T-cell (primary cell): ENCODE results near the gene MIDN. TPM values are rescaled to one million over a fixed set of nuclear protein-coding genes. Genes with fewer than 3 reads are reported as not detected.

Experiments used
- ATAC-seq, 4 experiments: fragments of 200-7000 bp in 3 of 4; fragments of 150-1000 bp in 1 of 4; cut with Tn5 transposase; replicated peaks in 1 of 4; 1 replicate in 3 of 4; 2 replicates in 1 of 4; pipeline ENCODE4 v1.10.0; 2021; ENCODE audit warnings: moderate library complexity in 3 of 4, mild to moderate bottlenecking in 2 of 4, moderate number of reproducible peaks in 1 of 4
- CTCF ChIA-PET, 2 donors: fragments of 300-600 bp; sonication (Branson Sonifier 250); formaldehyde crosslinking; loops; one replicate each; lab custom pipeline; 2022; ENCODE audit warnings: antibody characterized with exemption in 2 of 2; lab: Charles Lee
- POLR2A ChIA-PET, 2 donors: fragments of 300-600 bp; sonication (Branson Sonifier 250); formaldehyde crosslinking; loops; one replicate each; lab custom pipeline; 2022; ENCODE audit warnings: antibody characterized with exemption in 2 of 2; lab: Charles Lee
- DNase-seq, 35 experiments: peaks; one replicate each; pipeline versions ENCODE4 v3.0.0 to v3.0.0-alpha.2; 2013 to 2023
- H3K27ac ChIP-seq: one replicate; pipeline ENCODE4 v1.5.1; 2013; ENCODE audit warnings: low read length
- H3K27me3 ChIP-seq, 2 experiments: replicated peaks in 1 of 2; 1 replicate in 1 of 2; 2 replicates in 1 of 2; pipeline versions ENCODE4 v1.6.1 to v1.7.0; 2013; ENCODE audit warnings: low read length in 1 of 2, mixed read lengths in 1 of 2; ENCODE audit not compliant: control insufficient read depth in 2 of 2, insufficient read depth in 2 of 2; ENCODE audit errors: extremely low read depth in 1 of 2
- H3K36me3 ChIP-seq, 2 donors: 1 replicate in 1 of 2; 2 replicates in 1 of 2; pipeline versions ENCODE4 v1.6.1 to v1.7.0; 2013; ENCODE audit warnings: low read length in 1 of 2; ENCODE audit not compliant: control insufficient read depth in 2 of 2, insufficient read depth in 1 of 2; ENCODE audit errors: extremely low read depth in 1 of 2
- H3K4me1 ChIP-seq, 2 experiments: 1 replicate in 1 of 2; 2 replicates in 1 of 2; pipeline versions ENCODE4 v1.6.1 to v1.7.0; 2013; ENCODE audit warnings: low read length in 2 of 2, mixed read lengths in 1 of 2; ENCODE audit not compliant: insufficient read depth in 2 of 2, control insufficient read depth in 1 of 2; ENCODE audit errors: extremely low read depth in 1 of 2
- H3K4me3 ChIP-seq, 2 donors: 1 replicate in 1 of 2; 2 replicates in 1 of 2; pipeline versions ENCODE4 v1.5.1 to v1.7.0; 2013; ENCODE audit warnings: mild to moderate bottlenecking in 2 of 2, low read length in 1 of 2, moderate library complexity in 1 of 2; ENCODE audit not compliant: control insufficient read depth in 1 of 2; ENCODE audit errors: extremely low read depth in 1 of 2
- H3K9me3 ChIP-seq: 2 replicates; pipeline ENCODE4 v1.7.0; 2013
- H3K27ac Mint-ChIP-seq, 2 donors: one replicate each; pipeline ENCODE4 v1.8.0; 2020 to 2021; ENCODE audit warnings: mild to moderate bottlenecking in 2 of 2, mixed read lengths in 2 of 2
- H3K27me3 Mint-ChIP-seq, 2 donors: one replicate each; pipeline ENCODE4 v1.8.0; 2021 to 2022; ENCODE audit warnings: mixed read lengths in 2 of 2
- H3K36me3 Mint-ChIP-seq: one replicate; pipeline ENCODE4 v1.8.0; 2021; ENCODE audit warnings: mixed read lengths
- H3K4me1 Mint-ChIP-seq, 3 donors: one replicate each; pipeline ENCODE4 v1.8.0; 2020 to 2022; ENCODE audit warnings: mixed read lengths in 3 of 3, mild to moderate bottlenecking in 1 of 3
- H3K4me3 Mint-ChIP-seq, 3 donors: one replicate each; pipeline ENCODE4 v1.8.0; 2020 to 2022; ENCODE audit warnings: mild to moderate bottlenecking in 3 of 3, mixed read lengths in 3 of 3, moderate library complexity in 3 of 3
- H3K9me3 Mint-ChIP-seq, 3 donors: one replicate each; pipeline ENCODE4 v1.8.0; 2020 to 2022; ENCODE audit warnings: mixed read lengths in 3 of 3
- WGBS: methylation state at CpG from one replicate; pipeline ENCODE4 v1.1.5; 2013; ENCODE audit warnings: missing lambda C conversion rate; ENCODE audit not compliant: insufficient coverage; 5-methylcytosine and 5-hydroxymethylcytosine counted together
- total RNA-seq, 35 experiments: library from RNA in 6 of 35; stranded (reverse) in 6 of 35; fragments of 120-200 nt in 1 of 35; gene quantifications; one replicate each; pipeline versions ENCODE4 v1.2.1 to v1.2.4 and lab custom pipeline; 2013 to 2026

The MIDN gene
- total RNA-seq, 5 donors from 2014 or later (not counting 1 experiment from before 2014, with no cell fraction given) = 54.0 to 161 (median 66.9) TPM

GRCh38 chr19:1224047-1224825 is 24.1 kb upstream of the MIDN start:
- Histone ChIP-seq H3K36me3 (peaks cover 34 to 51% of the 10 kb centered on the region in 2 donors), H3K9me3 (no peaks in the 10 kb centered on the region), H3K4me3 (no peak overlapping the region), H3K27me3 (no peaks in the 10 kb centered on the region), H3K27ac (no peak overlapping the region), H3K4me1 (no peaks in the 10 kb centered on the region)
- DNase-seq (no peak), ATAC-seq (no peak)
- 96% methylated on average over 16 of the region's 16 CpGs for WGBS
- Mint-ChIP-seq H3K9me3 (no peaks in the 10 kb centered on the region), H3K27ac (no peak overlapping the region), H3K36me3 (no peaks in the 10 kb centered on the region), H3K4me1 (no peaks in the 10 kb centered on the region), H3K4me3 (no peak overlapping the region), H3K27me3 (no peaks in the 10 kb centered on the region)
- POLR2A ChIA-PET = no interaction called here
- CTCF ChIA-PET = no interaction called here

- H3K36me3 ChIP-seq = peaks cover 34 to 51% of the 10 kb centered on the region in 2 donors
- 90% methylated on average over 3 of the region's 16 CpGs for WGBS
- no peaks in the 10 kb centered on the region for H3K27me3 ChIP-seq
- no peaks in the 10 kb centered on the region for H3K36me3 Mint-ChIP-seq
- no peaks in the 10 kb centered on the region for H3K27me3 Mint-ChIP-seq
- POLR2A ChIA-PET = no interaction called here
- H3K27ac Mint-ChIP-seq = no peak overlapping the region
- no peak overlapping the region for H3K4me3 ChIP-seq
- H3K9me3 Mint-ChIP-seq = no peaks in the 10 kb centered on the region
- CTCF ChIA-PET = no interaction called here
- H3K4me3 Mint-ChIP-seq = no peak overlapping the region
- no peaks in the 10 kb centered on the region for H3K4me1 Mint-ChIP-seq
- no peaks in the 10 kb centered on the region for H3K4me1 ChIP-seq
- no peaks in the 10 kb centered on the region for H3K9me3 ChIP-seq
- no peak for DNase-seq
- no peak overlapping the region for H3K27ac ChIP-seq
- ATAC-seq = no peak
Measured at GRCh38 chr19:1224847-1225246, 23.5 kb upstream of the MIDN start.

- Histone ChIP-seq H3K9me3 (no peaks in the 10 kb centered on the region), H3K27ac (no peak overlapping the region), H3K36me3 (peaks cover 31 to 44% of the 10 kb centered on the region in 2 donors), H3K27me3 (no peaks in the 10 kb centered on the region), H3K4me1 (no peaks in the 10 kb centered on the region), H3K4me3 (no peak overlapping the region)
- Mint-ChIP-seq H3K36me3 (no peaks in the 10 kb centered on the region), H3K4me3 (no peak overlapping the region), H3K27me3 (no peaks in the 10 kb centered on the region), H3K9me3 (no peaks in the 10 kb centered on the region), H3K27ac (no peak overlapping the region), H3K4me1 (no peaks in the 10 kb centered on the region)
- DNase-seq = no peak
- ChIA-PET CTCF (no interaction called here), POLR2A (interaction anchor here in 1 of 2 donors (0.5 kb wide), 1 partner anchor 48 kb away, joined by 10 read pairs; no protein-coding TSS in a partner anchor)
- WGBS = 90% methylated on average over 24 of the region's 29 CpGs
- ATAC-seq = no peak
Measured at GRCh38 chr19:1225440-1226226, 22.8 kb upstream of the MIDN start.

DNA sequence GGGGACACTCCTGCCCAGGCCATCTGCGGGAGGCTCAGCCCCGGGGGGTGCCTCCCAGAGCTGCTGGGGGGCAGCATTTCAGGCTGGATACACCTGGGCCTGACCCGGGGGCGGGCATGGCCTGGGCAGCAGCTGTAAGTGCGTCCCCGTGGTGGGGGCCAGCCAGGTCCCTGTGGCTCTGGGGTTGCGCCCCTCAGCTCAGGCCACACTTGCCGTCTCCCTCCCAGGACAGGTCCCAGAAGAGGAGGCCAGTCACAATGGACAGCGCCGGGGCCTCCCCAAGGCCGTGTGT is 22.2 kb upstream of the MIDN start:
- CTCF ChIA-PET = no interaction called here
- POLR2A ChIA-PET = no interaction called here
- Histone ChIP-seq H3K27ac (no peak overlapping the region), H3K27me3 (no peaks in the 10 kb centered on the region), H3K9me3 (no peaks in the 10 kb centered on the region), H3K4me1 (no peaks in the 10 kb centered on the region), H3K36me3 (peaks cover 26 to 39% of the 10 kb centered on the region in 2 donors), H3K4me3 (no peak overlapping the region)
- Mint-ChIP-seq H3K9me3 (no peaks in the 10 kb centered on the region), H3K4me1 (no peaks in the 10 kb centered on the region), H3K4me3 (no peak overlapping the region), H3K36me3 (no peaks in the 10 kb centered on the region), H3K27me3 (no peaks in the 10 kb centered on the region), H3K27ac (no peak overlapping the region)
- DNase-seq (no peak), ATAC-seq (no peak)
- 96% methylated on average over 9 of the region's 11 CpGs for WGBS

GRCh38 chr19:1226522-1227303 is 21.7 kb upstream of the MIDN start:
- ChIA-PET POLR2A (no interaction called here), CTCF (no interaction called here)
- H3K36me3 Mint-ChIP-seq = no peaks in the 10 kb centered on the region

More at GRCh38 chr19:1226522-1227303, 21.7 kb upstream of the MIDN start:
- Histone ChIP-seq H3K27ac (no peak overlapping the region), H3K4me1 (no peaks in the 10 kb centered on the region), H3K27me3 (no peaks in the 10 kb centered on the region), H3K4me3 (no peak overlapping the region), H3K36me3 (peaks cover 25 to 34% of the 10 kb centered on the region in 2 donors), H3K9me3 (no peaks in the 10 kb centered on the region)
- DNase-seq (no peak), ATAC-seq (no peak)
- Mint-ChIP-seq H3K27me3 (no peaks in the 10 kb centered on the region), H3K4me3 (no peak overlapping the region), H3K4me1 (no peaks in the 10 kb centered on the region), H3K27ac (no peak overlapping the region), H3K9me3 (no peaks in the 10 kb centered on the region)
- WGBS = 95% methylated on average over 45 of the region's 50 CpGs
